HG03025 (cell line): ENCODE results near the gene CHST13.
"Not testable (repeated sequence)": the region's sequence is repeated elsewhere in the genome, so short reads cannot be mapped to it uniquely, and the experiment has no call there.

Experiments used
- ATAC-seq: cut with Tn5 transposase; IDR thresholded peaks from one replicate; pipeline ENCODE4 v1.9.1; 2021; ENCODE audit warnings: mild to moderate bottlenecking, moderate library complexity; ENCODE audit not compliant: unreplicated experiment, low FRiP score

CHST13 gene

GRCh38 chr3:126577261-126577660 lies 53.3 kb downstream of the CHST13 start:
- no peak for ATAC-seq

GRCh38 chr3:126578702-126579101 lies 54.7 kb downstream of the CHST13 start:
- no peak for ATAC-seq

- ATAC-seq, result no peak
These were observed 56.8 kb downstream of the CHST13 start for GRCh38 chr3:126580746-126581145.

- ATAC-seq, result no peak
These were observed 57.6 kb downstream of the CHST13 start for GRCh38 chr3:126581569-126581968.

- no peak for ATAC-seq
These were observed 58.4 kb downstream of the CHST13 start for GRCh38 chr3:126582311-126582710.

- not testable (repeated sequence) for ATAC-seq
These were observed 67.6 kb downstream of the CHST13 start for GRCh38 chr3:126591515-126591914.
